B cell (primary cell): ENCODE results near the gene CACNA2D3.

Source experiments
- CTCF ChIP-seq: fragments of 200-600 bp; IDR thresholded peaks from one replicate; pipeline ENCODE4 v1.8.0; 2022; ENCODE audit warnings: antibody characterized with exemption, mild to moderate bottlenecking
- EZH2 ChIP-seq: IDR thresholded peaks from 2 replicates; pipeline ENCODE4 v1.6.1; 2012; ENCODE audit warnings: borderline replicate concordance, low read depth, mild to moderate bottlenecking, moderate library complexity, low read length; ENCODE audit not compliant: insufficient read depth, poor library complexity, severe bottlenecking

GRCh38 chr3:54830658-54831057 lies 708.3 kb downstream of the CACNA2D3 start:
- TF ChIP-seq CTCF (no peak), EZH2 (no peak)
